AG09319 (cell line): Measurements from ENCODE around the gene FILIP1.

Experiments
- DNase-seq: peaks from one replicate; pipeline ENCODE4 v3.0.0-alpha.2; 2010; ENCODE audit warnings: low read depth; ENCODE audit errors: extremely low read depth
- CTCF ChIP-seq: IDR thresholded peaks from 2 replicates; pipeline ENCODE4 v1.5.1; 2011; ENCODE audit warnings: low read depth, mild to moderate bottlenecking, inconsistent platforms, low read length, moderate library complexity

Gene FILIP1

GRCh38 chr6:75493400-75494064 lies at the start of gene FILIP1:
TSS of gene FILIP1 (minus strand) at chr6:75493800. CDS start at chr6:75414972, 78,828 bp downstream.
- no peak for DNase-seq
- no peak for TF ChIP-seq CTCF

GRCh38 chr6:75543311-75543710 lies 49.7 kb upstream of the FILIP1 start:
- no peak for TF ChIP-seq CTCF
- no peak for DNase-seq

GRCh38 chr6:75539136-75539535 lies 45.5 kb upstream of the FILIP1 start:
- no peak for DNase-seq
- TF ChIP-seq CTCF: no peak

- DNase-seq: no peak
- no peak for TF ChIP-seq CTCF
Observed at GRCh38 chr6:75532521-75532920, 38.9 kb upstream of the FILIP1 start.

GRCh38 chr6:75531174-75531573 lies 37.6 kb upstream of the FILIP1 start:
- no peak for DNase-seq
- no peak for TF ChIP-seq CTCF

- DNase-seq: no peak
- no peak for TF ChIP-seq CTCF
Observed at GRCh38 chr6:75530696-75531095, 37.1 kb upstream of the FILIP1 start.

GRCh38 chr6:75528423-75528822 lies 34.8 kb upstream of the FILIP1 start:
- DNase-seq: no peak
- TF ChIP-seq CTCF: no peak
